ENCODE results near the gene RIC3.

The RIC3 gene

DNA sequence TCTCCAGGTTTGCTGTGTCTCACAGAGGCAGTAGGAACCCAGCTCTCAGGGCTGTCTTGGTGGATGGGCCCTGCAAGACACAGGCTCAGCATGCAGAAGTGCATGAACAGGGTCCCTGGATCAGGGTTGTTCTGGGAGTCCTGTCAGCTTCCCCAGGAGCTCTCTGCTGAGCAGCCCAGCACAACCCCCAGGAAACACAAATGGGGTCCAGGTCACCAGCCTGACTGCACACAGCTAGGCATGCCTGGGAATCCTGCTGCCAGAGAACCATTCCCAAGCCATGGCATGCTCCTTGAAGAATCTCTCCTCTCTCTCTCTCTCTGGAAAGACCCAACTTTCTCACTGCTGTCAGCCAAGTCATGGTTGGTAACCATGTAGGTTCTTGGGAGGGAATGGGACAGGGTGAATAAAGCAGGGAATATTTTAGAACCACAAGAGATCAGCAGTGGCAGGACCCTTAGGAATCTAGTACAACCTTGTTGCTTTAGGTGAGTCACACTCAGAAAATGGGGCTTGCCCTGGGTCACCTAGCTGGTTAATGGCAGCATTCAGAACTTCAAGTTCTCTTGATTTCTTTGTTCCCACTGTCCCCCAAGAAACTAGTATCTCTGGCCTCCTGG is 66.4 kb downstream of the RIC3 start:
- no peak for DNase-seq

GRCh38 chr11:8101421-8101820 is 67.4 kb downstream of the RIC3 start:
- DNase-seq: no peak

- DNase-seq: no peak
Observed at GRCh38 chr11:8100605-8101004, 68.2 kb downstream of the RIC3 start.

DNA sequence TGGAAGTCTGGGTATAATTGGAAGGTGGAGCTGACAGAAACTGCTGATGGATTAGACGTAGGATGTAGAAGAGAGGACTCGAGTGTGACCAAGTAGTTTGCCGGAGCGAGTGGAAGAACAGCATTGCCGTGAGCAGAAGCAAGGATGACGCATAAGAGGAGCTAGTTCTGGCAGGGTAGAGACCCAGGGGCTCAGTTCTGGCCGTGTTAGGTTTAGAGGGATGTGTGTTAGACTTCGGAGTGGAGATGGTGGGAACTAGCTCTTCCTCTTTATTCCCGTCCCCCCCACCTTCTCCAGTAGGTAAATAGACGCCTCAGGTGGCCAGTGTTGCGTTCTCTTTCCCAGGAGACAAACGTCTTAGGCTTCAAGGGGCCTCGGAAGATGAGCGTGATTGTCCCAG is 68.7 kb downstream of the RIC3 start:
- no peak for DNase-seq

- DNase-seq: peak; percentile 81 to 84 (median 83)
Observed at GRCh38 chr11:8099291-8099899, 69.4 kb downstream of the RIC3 start.

- DNase-seq: no peak
Observed at GRCh38 chr11:8098879-8099278, 69.9 kb downstream of the RIC3 start.

DNA sequence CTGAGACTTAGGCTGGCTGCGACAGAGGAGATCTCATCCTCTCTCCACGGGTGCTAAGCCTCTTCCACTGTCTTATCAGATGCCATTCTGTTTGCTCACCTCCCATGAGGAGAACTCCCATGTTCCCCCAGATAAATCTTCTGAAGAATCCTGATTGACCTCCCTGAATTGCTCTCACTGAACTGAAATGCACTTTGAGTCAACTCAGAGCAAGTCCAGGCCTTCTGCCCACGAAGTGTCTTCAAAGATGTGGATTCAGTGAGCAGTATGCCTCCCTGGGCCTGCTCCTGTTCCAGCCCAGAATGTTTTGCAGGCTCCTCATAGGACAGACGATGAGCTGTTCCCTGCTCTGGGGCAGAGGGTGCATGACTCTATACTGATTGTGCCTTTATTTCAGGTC is 70.5 kb downstream of the RIC3 start:
- no peak for DNase-seq

DNA sequence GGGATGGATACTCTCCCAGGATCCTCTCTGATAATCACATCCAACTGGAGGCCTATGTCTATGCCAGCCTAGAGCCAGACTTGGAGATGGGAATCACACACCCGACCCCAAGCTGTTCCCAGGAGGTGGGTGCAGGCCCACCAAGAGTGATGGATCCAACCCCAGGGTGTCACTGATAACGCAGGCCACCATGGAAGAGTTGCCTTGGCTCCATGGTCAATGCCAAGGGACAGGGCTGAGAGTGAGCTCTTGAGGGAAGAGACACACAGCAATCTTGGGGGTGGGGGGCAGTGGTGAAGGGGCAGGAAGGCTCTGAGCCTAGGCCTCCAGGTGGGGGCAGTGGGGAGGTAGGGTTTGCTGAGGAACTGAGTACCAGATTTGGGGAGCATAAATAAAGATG is 70.9 kb downstream of the RIC3 start:
- no peak for DNase-seq

DNA sequence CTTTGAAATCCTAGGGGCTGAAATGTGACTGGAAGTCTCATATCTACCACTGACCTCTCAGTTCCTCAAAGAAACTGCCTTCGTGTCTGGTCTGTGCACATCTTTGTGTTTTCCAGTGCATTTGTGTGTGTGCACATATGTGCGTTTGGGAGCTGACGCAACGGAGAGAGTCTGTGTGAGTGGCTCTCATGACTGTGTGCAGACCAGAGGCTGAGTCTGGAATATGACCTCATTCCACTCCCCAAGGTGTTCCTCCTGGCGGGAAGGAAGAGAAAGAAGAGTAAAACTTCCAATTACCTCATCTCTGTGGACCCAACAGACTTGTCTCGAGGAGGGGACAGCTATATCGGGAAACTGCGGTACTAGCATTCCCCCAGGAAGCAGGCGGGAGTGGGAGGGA is 71.4 kb downstream of the RIC3 start:
- no peak for DNase-seq

GRCh38 chr11:8097062-8097461 is 71.8 kb downstream of the RIC3 start:
- no peak for DNase-seq

GRCh38 chr11:8096575-8096974 is 72.2 kb downstream of the RIC3 start:
- DNase-seq: no peak

DNA sequence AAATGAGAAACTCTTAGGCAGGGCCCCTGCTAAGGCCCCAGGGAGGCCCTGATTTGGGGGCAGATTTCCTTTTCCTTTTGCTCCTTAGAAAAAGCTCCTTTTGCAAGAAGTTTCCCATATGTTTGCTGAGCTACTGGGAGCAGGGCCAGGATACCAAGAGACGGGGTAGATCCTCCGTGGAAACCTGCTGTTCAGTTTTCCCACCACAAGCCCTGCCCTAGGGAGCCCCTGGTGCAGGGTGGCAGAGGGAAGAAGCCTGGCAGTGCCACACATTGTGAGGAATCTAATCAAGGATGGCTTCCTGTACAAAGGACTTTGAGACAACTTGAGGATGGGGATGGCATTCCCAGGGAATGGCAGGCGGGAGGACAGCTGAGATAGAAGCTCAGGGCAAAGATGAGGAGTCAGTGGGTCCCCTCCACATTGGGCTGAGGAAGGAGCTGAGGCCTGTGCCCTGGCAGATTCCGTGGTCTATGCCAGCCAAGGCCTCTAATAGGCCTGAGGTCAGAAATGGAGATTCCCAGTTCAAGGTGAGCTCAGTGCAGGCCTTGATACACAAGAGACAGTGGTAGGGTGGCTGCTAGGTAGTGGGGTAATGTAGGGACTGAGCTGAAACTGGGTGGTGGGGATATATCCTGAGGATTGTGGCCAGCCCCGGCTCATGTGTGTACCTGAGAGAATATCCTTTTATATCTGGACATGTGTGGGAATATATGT is 72.9 kb downstream of the RIC3 start:
- no peak for DNase-seq

DNA sequence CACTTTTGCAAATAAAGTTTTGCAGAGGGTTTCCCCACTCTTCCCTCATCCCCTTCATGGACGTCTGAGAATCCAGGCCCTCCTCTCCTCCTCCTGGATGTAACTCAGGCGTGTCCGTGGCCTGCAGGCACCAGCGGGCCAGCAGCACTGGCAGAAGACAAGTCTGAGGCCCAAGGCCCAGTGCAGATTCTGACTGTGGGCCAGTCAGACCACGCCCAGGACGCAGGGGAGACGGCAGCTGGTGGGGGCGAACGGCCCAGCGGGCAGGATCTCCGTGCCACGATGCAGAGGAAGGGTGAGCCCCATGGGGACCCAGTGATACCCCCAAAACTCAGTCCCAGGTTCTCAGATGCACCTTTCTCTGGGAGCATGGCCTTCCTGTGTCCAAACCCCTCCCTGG is 73.5 kb downstream of the RIC3 start:
- DNase-seq: no peak

GRCh38 chr11:8094656-8095055 is 74.2 kb downstream of the RIC3 start:
- no peak for DNase-seq

- no peak for DNase-seq
Observed at GRCh38 chr11:8093931-8094575, 74.8 kb downstream of the RIC3 start.

GRCh38 chr11:8092587-8093424 is 76.0 kb downstream of the RIC3 start:
- DNase-seq: peak; percentile 68 to 81 (median 71)

- no peak for DNase-seq
Observed at GRCh38 chr11:8091721-8092120, 77.1 kb downstream of the RIC3 start.

DNA sequence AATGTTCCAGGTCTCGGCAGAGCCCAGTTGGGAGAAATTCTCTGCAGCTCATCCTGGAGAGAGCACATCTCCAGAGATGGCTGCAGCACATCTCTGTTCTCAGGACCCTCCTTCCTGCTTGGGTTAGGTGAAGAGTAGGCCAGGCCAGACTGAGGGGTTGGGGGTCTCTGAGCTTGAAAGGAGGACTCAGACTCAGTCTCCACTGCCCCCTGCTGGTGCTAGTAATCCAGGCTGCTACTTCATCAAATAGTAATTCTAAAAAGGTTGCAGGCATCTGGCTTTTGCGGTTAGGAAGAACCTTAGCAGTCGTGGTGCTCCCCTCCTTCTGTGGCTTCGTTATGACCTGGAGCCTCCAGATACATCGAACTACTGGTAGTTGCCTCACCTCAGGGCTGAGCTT is 78.1 kb downstream of the RIC3 start:
- peak; percentile 20 to 38 (median 23) for DNase-seq

- DNase-seq: no peak
Observed at GRCh38 chr11:8089791-8090510, 78.9 kb downstream of the RIC3 start.

DNA sequence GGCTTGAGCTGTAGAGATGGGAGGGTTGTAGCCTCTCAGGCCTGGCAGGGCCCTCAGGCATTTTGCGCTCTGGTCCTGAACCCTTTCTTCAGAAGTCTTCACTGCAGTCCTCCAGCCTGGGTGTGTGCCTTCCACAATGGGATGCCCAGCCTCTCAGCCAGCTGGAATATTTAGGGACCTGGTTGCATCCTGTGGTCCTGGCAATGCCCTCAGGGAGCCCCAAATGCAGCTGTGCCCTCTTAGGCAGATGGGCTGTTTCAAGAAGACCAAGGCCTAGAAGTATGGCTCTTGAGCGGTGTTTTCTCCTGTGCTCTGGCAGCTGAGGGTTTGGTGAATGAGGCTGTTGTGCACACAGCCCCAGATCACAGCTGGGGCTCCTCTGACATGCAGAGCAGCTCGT is 81.1 kb downstream of the RIC3 start:
- DNase-seq: no peak

DNA sequence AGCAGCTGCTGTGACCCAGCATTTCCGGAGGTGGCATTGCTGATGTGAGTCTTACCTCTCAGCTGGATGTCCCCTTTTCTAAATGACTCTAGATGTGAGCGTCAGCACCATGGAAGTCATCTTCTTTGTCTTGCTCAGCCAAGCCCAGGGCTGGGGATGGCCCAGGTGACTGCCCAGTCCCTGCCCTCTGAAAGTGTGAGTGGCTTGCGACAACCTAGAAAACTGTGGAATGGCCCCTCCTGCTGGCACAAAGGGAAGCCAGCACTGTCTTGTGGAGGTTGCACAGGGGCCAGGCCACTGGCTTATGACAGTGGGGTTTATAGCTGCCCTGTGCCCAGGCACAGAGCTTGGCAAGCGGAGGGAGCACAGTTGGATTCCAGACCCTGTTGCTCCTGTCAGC is 81.6 kb downstream of the RIC3 start:
- no peak for DNase-seq

GRCh38 chr11:8086571-8086970 is 82.3 kb downstream of the RIC3 start:
- DNase-seq: no peak
